Neural cell (in vitro differentiated cells): ENCODE results near the gene UBXN6. TPM values are rescaled to one million over a fixed set of nuclear protein-coding genes. Genes with fewer than 3 reads are reported as not detected.

Experiments used
- H2AFZ ChIP-seq: fragments of 200-600, 300-800 bp; sonication (generic), shearing (Covaris generic); 2 replicates; pipeline ENCODE4 v1.6.0; 2014; ENCODE audit warnings: low read depth, mild to moderate bottlenecking, antibody characterized with exemption, low read length, moderate library complexity
- H3F3A ChIP-seq: fragments of 200-600 bp; shearing (Covaris generic); 2 replicates; pipeline ENCODE4 v1.6.1; 2016; ENCODE audit warnings: mild to moderate bottlenecking, moderate library complexity, mixed read lengths, antibody characterized with exemption, low read length; ENCODE audit not compliant: insufficient read depth, poor library complexity, severe bottlenecking
- H3K27ac ChIP-seq: fragments of 200-600, 300-800 bp; sonication (generic), shearing (Covaris generic); 2 replicates; pipeline ENCODE4 v1.5.1; 2014; ENCODE audit warnings: mild to moderate bottlenecking, low read length, moderate library complexity
- H3K27me3 ChIP-seq: fragments of 300-800, 200-600 bp; sonication (generic), shearing (Covaris generic); 2 replicates; pipeline ENCODE4 v1.6.0; 2014; ENCODE audit warnings: mild to moderate bottlenecking, low read depth, low read length, moderate library complexity; ENCODE audit not compliant: insufficient read depth
- H3K36me3 ChIP-seq: fragments of 300-800, 200-600 bp; sonication (generic), shearing (Covaris generic); 2 replicates; pipeline ENCODE4 v1.5.1; 2014; ENCODE audit warnings: mild to moderate bottlenecking, antibody characterized with exemption, low read length, moderate library complexity; ENCODE audit not compliant: insufficient read depth
- H3K4me2 ChIP-seq: fragments of 300-800, 200-600 bp; sonication (generic), shearing (Covaris generic); 2 replicates; pipeline ENCODE4 v1.6.0; 2014; ENCODE audit warnings: mild to moderate bottlenecking, low read length
- H3K4me3 ChIP-seq: fragments of 300-800, 200-600 bp; sonication (generic), shearing (Covaris generic); 2 replicates; pipeline ENCODE4 v1.5.1; 2014; ENCODE audit warnings: mild to moderate bottlenecking, low read length, moderate library complexity
- H3K79me2 ChIP-seq: fragments of 200-600 bp; shearing (Covaris generic); replicated peaks from 2 replicates; pipeline ENCODE4 v1.6.0; 2014; ENCODE audit warnings: mild to moderate bottlenecking, low read length, moderate library complexity; ENCODE audit not compliant: insufficient read depth
- H3K9ac ChIP-seq: fragments of 300-800, 200-600 bp; sonication (generic), shearing (Covaris generic); 2 replicates; pipeline ENCODE4 v1.6.1; 2016; ENCODE audit warnings: mild to moderate bottlenecking, low read length, mixed read lengths
- H3K9me2 ChIP-seq: fragments of 200-600 bp; shearing (Covaris generic); 2 replicates; pipeline ENCODE4 v1.6.1; 2016; ENCODE audit warnings: mild to moderate bottlenecking, low read length, mixed read lengths; ENCODE audit not compliant: insufficient read depth
- H3K9me3 ChIP-seq: fragments of 200-600, 300-800 bp; sonication (generic), shearing (Covaris generic); 2 replicates; pipeline ENCODE4 v1.6.1; 2016; ENCODE audit warnings: mild to moderate bottlenecking, mixed run types, low read length, moderate library complexity, mixed read lengths
- H4K20me1 ChIP-seq: fragments of 200-600 bp; shearing (Covaris generic); 2 replicates; pipeline ENCODE4 v1.6.1; 2016; ENCODE audit warnings: mild to moderate bottlenecking, mixed run types; ENCODE audit not compliant: insufficient read depth
- EP300 ChIP-seq: fragments of 450-650 bp; conservative IDR thresholded peaks from 2 replicates; pipeline ENCODE4 v1.6.1; 2014; ENCODE audit warnings: antibody characterized with exemption, mild to moderate bottlenecking, moderate library complexity; ENCODE audit not compliant: poor library complexity, severe bottlenecking
- EZH2 ChIP-seq: fragments of 200-600, 300-800 bp; shearing (Covaris generic), sonication (generic); IDR thresholded peaks from 2 replicates; pipeline ENCODE4 v1.6.1; 2014; ENCODE audit warnings: antibody characterized with exemption, low read length, borderline replicate concordance, mild to moderate bottlenecking; ENCODE audit not compliant: insufficient read depth, poor library complexity, severe bottlenecking
- MXI1 ChIP-seq: fragments of 450-650 bp; conservative IDR thresholded peaks from 2 replicates; pipeline ENCODE4 v1.6.1; 2014; ENCODE audit warnings: antibody characterized with exemption, mild to moderate bottlenecking; ENCODE audit not compliant: poor library complexity, severe bottlenecking
- POLR2AphosphoS5 ChIP-seq: IDR thresholded peaks from 2 replicates; pipeline ENCODE4 v1.6.1; 2012
- RAD21 ChIP-seq: fragments of 450-650 bp; conservative IDR thresholded peaks from 2 replicates; pipeline ENCODE4 v1.6.1; 2014; ENCODE audit warnings: antibody characterized with exemption, mild to moderate bottlenecking, moderate library complexity
- SMC3 ChIP-seq: fragments of 450-650 bp; conservative IDR thresholded peaks from 2 replicates; pipeline ENCODE4 v1.6.1; 2014; ENCODE audit warnings: antibody characterized with exemption, mild to moderate bottlenecking, moderate library complexity; ENCODE audit not compliant: poor library complexity
- TAF1 ChIP-seq: IDR thresholded peaks from 2 replicates; pipeline ENCODE4 v1.6.1; 2012; ENCODE audit warnings: low read depth
- polyA plus RNA-seq: library from polyadenylated mRNA; depleted of rRNA; stranded (reverse); fragments of >200 nt; gene quantifications from 2 replicates; pipeline ENCODE4 v1.2.3, GENCODE V29; 2014
- TF ChIP-seq, protein P1 (sequence below): fragments of 450-650 bp; IDR thresholded peaks from 2 replicates; pipeline ENCODE4 v1.5.1; 2014; ENCODE audit warnings: antibody characterized with exemption, mild to moderate bottlenecking, moderate library complexity; ENCODE audit not compliant: poor library complexity, severe bottlenecking
- TF ChIP-seq, protein P2 (sequence below): IDR thresholded peaks from 2 replicates; pipeline ENCODE4 v1.6.1; 2012; ENCODE audit warnings: borderline replicate concordance

UBXN6 gene
- polyA plus RNA-seq, 1 donor from 2014 or later: 102 TPM

DNA sequence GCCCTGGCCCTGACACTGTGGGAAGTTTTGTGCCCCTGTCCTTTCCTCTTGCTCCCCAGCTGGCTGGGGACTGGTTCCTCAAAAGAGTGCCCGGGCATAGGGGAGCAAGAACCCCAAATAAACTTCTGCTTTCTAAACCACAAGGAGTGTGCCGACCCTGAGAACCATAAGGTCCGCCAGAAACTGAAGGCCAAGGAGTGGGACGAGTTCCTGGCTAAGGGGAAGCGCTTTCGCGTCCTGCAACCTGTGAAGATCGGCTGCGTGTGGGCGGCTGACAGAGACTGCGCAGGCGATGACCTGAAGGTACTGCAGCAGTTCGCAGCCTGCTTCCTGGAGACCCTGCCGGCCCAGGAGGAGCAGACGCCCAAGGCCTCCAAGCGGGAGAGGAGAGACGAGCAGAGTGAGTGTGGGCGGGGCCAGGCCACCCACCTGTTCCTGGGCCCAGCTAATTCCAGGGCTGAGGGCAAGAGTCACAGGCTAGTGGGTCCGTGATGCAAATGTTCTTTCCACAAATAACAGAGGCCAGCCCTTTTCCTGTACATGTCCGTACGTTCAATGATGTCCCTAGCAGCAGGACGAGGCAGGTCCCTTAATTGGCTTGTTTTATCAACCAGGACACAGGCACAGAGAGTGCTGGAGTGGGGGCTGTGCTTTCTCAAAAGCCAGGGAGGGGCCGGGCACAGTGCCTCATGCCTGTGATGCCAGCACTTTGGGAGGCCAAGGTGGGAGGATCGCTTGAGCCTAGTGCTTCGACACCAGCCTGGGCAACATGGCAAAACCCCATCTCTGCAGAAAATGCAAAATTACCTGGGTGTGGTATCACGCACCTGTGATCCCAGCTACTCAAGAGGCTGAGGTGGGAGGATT, 25.6 kb downstream of the UBXN6 start:
- H3K36me3 ChIP-seq: no peaks in the 10 kb centered on the region
- no peak overlapping the region for H3K4me2 ChIP-seq
- no peaks in the 10 kb centered on the region for H3K9me3 ChIP-seq
- H3K9me2 ChIP-seq: no peaks in the 10 kb centered on the region
- H3K79me2 ChIP-seq: no peaks in the 10 kb centered on the region
- H2AFZ ChIP-seq: no peak overlapping the region
- H3K27ac ChIP-seq: no peak overlapping the region
- H3K4me3 ChIP-seq: no peak overlapping the region
- no peak overlapping the region for H3K9ac ChIP-seq
- no peaks in the 10 kb centered on the region for H4K20me1 ChIP-seq
- H3K27me3 ChIP-seq: no peaks in the 10 kb centered on the region
- H3F3A ChIP-seq: no peaks in the 10 kb centered on the region
- TF ChIP-seq RAD21 (no peak), EZH2 (no peak), SMC3 (no peak)
- TF ChIP-seq, protein P1, sequence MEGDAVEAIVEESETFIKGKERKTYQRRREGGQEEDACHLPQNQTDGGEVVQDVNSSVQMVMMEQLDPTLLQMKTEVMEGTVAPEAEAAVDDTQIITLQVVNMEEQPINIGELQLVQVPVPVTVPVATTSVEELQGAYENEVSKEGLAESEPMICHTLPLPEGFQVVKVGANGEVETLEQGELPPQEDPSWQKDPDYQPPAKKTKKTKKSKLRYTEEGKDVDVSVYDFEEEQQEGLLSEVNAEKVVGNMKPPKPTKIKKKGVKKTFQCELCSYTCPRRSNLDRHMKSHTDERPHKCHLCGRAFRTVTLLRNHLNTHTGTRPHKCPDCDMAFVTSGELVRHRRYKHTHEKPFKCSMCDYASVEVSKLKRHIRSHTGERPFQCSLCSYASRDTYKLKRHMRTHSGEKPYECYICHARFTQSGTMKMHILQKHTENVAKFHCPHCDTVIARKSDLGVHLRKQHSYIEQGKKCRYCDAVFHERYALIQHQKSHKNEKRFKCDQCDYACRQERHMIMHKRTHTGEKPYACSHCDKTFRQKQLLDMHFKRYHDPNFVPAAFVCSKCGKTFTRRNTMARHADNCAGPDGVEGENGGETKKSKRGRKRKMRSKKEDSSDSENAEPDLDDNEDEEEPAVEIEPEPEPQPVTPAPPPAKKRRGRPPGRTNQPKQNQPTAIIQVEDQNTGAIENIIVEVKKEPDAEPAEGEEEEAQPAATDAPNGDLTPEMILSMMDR: no peak

DNA sequence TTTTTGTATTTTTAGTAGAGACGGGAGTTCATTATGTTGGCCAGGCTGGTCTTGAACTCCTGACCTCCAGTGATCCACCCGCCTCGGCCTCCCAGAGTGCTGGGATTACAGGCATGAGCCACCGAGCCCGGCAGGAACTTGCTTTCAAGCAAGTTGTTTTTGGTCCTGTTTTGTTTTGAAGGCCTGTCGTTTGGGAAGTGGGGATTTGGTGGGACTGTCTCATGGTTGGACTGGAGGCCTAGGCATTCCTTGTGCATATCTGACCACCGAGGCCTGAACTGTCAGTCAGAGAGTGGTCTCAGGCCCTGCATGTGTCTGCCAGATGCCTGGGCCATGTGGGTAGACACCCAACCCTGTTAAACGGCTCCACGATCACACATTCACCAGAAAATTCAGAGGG, 26.3 kb downstream of the UBXN6 start:
- H3K4me2 ChIP-seq: no peak overlapping the region
- no peaks in the 10 kb centered on the region for H3F3A ChIP-seq
- TF ChIP-seq RAD21 (no peak), POLR2AphosphoS5 (no peak), TAF1 (no peak), EZH2 (no peak), EP300 (no peak)
- TF ChIP-seq, protein P1: no peak
- no peaks in the 10 kb centered on the region for H3K9me2 ChIP-seq
- no peak overlapping the region for H3K27ac ChIP-seq
- no peaks in the 10 kb centered on the region for H3K36me3 ChIP-seq
- no peaks in the 10 kb centered on the region for H3K79me2 ChIP-seq
- no peak overlapping the region for H2AFZ ChIP-seq
- no peak overlapping the region for H3K4me3 ChIP-seq
- H3K9ac ChIP-seq: no peak overlapping the region
- no peaks in the 10 kb centered on the region for H3K27me3 ChIP-seq
- H4K20me1 ChIP-seq: no peaks in the 10 kb centered on the region
- no peaks in the 10 kb centered on the region for H3K9me3 ChIP-seq

DNA sequence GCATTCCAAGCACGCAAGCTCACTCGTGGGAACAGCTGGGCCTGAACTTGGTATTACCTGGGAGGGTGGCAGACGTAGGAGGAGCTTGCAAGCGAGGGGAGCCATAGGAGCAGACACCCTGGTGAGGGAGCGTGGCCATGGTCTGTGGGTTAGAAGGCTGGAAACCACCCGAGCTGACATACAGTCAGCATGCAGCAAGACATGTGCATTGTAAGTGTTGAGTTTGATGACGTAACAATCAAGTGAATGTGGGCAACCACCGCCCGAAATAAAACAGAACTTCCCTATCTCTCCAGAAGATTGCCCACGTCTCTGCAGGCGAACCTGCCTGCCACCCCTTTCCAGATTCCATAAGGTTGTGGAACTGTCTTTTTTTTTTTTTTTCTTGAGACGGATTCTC, 26.8 kb downstream of the UBXN6 start:
- Histone ChIP-seq H3F3A (no peaks in the 10 kb centered on the region), H3K36me3 (no peaks in the 10 kb centered on the region), H3K27ac (no peak overlapping the region), H3K9me2 (no peaks in the 10 kb centered on the region), H4K20me1 (no peaks in the 10 kb centered on the region), H3K9me3 (no peaks in the 10 kb centered on the region), H3K4me3 (no peak overlapping the region), H3K9ac (no peak overlapping the region), H3K79me2 (no peaks in the 10 kb centered on the region), H2AFZ (no peak overlapping the region), H3K27me3 (no peaks in the 10 kb centered on the region), H3K4me2 (no peak overlapping the region)
- TF ChIP-seq MXI1 (no peak), TAF1 (no peak), SMC3 (no peak), EZH2 (no peak), POLR2AphosphoS5 (no peak), EP300 (no peak), RAD21 (no peak)
- TF ChIP-seq, protein P1: no peak
- TF ChIP-seq, protein P2, sequence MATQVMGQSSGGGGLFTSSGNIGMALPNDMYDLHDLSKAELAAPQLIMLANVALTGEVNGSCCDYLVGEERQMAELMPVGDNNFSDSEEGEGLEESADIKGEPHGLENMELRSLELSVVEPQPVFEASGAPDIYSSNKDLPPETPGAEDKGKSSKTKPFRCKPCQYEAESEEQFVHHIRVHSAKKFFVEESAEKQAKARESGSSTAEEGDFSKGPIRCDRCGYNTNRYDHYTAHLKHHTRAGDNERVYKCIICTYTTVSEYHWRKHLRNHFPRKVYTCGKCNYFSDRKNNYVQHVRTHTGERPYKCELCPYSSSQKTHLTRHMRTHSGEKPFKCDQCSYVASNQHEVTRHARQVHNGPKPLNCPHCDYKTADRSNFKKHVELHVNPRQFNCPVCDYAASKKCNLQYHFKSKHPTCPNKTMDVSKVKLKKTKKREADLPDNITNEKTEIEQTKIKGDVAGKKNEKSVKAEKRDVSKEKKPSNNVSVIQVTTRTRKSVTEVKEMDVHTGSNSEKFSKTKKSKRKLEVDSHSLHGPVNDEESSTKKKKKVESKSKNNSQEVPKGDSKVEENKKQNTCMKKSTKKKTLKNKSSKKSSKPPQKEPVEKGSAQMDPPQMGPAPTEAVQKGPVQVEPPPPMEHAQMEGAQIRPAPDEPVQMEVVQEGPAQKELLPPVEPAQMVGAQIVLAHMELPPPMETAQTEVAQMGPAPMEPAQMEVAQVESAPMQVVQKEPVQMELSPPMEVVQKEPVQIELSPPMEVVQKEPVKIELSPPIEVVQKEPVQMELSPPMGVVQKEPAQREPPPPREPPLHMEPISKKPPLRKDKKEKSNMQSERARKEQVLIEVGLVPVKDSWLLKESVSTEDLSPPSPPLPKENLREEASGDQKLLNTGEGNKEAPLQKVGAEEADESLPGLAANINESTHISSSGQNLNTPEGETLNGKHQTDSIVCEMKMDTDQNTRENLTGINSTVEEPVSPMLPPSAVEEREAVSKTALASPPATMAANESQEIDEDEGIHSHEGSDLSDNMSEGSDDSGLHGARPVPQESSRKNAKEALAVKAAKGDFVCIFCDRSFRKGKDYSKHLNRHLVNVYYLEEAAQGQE: no peak
